ENCODE results near the gene KIFC1.

KIFC1 gene

GRCh38 chr6:33425668-33426577 lies 34.3 kb downstream of the KIFC1 start:
- peak; percentile 72 to 75 for DNase-seq (ENCODE audit: low read depth in 2 of 2)

- no peak for DNase-seq (ENCODE audit: low read depth in 2 of 2)
These were observed 35.2 kb downstream of the KIFC1 start for GRCh38 chr6:33426590-33427511.

GRCh38 chr6:33427585-33428223 lies 36.1 kb downstream of the KIFC1 start:
- peak; percentile 63 to 66 for DNase-seq (ENCODE audit: low read depth in 2 of 2)

GRCh38 chr6:33428224-33428965 lies 36.8 kb downstream of the KIFC1 start:
- DNase-seq (ENCODE audit: low read depth in 2 of 2) = no peak

- no peak for DNase-seq (ENCODE audit: low read depth in 2 of 2)
These were observed 37.5 kb downstream of the KIFC1 start for GRCh38 chr6:33428966-33429749.

- no peak for DNase-seq (ENCODE audit: low read depth in 2 of 2)
These were observed 38.1 kb downstream of the KIFC1 start for GRCh38 chr6:33429750-33430052.

- no peak for DNase-seq (ENCODE audit: low read depth in 2 of 2)
These were observed 38.7 kb downstream of the KIFC1 start for GRCh38 chr6:33430334-33430733.

- DNase-seq (ENCODE audit: low read depth in 2 of 2) = peak; percentile 63 to 67
These were observed 39.6 kb downstream of the KIFC1 start for GRCh38 chr6:33430991-33431879.

- no peak for DNase-seq (ENCODE audit: low read depth in 2 of 2)
These were observed 40.4 kb downstream of the KIFC1 start for GRCh38 chr6:33431880-33432541.

GRCh38 chr6:33432546-33432945 lies 40.9 kb downstream of the KIFC1 start:
- DNase-seq (ENCODE audit: low read depth in 2 of 2) = no peak

GRCh38 chr6:33433001-33433543 lies 41.4 kb downstream of the KIFC1 start:
- DNase-seq (ENCODE audit: low read depth in 2 of 2) = no peak

GRCh38 chr6:33433544-33434191 lies 42.0 kb downstream of the KIFC1 start:
- no peak for DNase-seq (ENCODE audit: low read depth in 2 of 2)

GRCh38 chr6:33434961-33435360 lies 43.3 kb downstream of the KIFC1 start:
- no peak for DNase-seq (ENCODE audit: low read depth in 2 of 2)

- no peak for DNase-seq (ENCODE audit: low read depth in 2 of 2)
These were observed 46.0 kb downstream of the KIFC1 start for GRCh38 chr6:33437666-33438065.

- no peak for DNase-seq (ENCODE audit: low read depth in 2 of 2)
These were observed 47.5 kb downstream of the KIFC1 start for GRCh38 chr6:33438978-33439594.

GRCh38 chr6:33439956-33440648 lies 48.5 kb downstream of the KIFC1 start:
- no peak for DNase-seq (ENCODE audit: low read depth in 2 of 2)

GRCh38 chr6:33440649-33441309 lies 49.2 kb downstream of the KIFC1 start:
- no peak for DNase-seq (ENCODE audit: low read depth in 2 of 2)
